ENCODE data around the gene SHISAL1.

Gene SHISAL1

GRCh38 chr22:44224166-44224565 lies 88.6 kb downstream of the SHISAL1 start:
- Histone ChIP-seq H3K4me3 (ENCODE audit: insufficient read depth, low read depth, low read length, poor library complexity, severe bottlenecking) (no peak overlapping the region), H3K4me1 (ENCODE audit: control insufficient read depth, insufficient read depth, low read length, poor library complexity, severe bottlenecking) (no peaks in the 10 kb centered on the region), H3K36me3 (ENCODE audit: control insufficient read depth, insufficient read depth, low read length) (no peaks in the 10 kb centered on the region), H3K9me3 (ENCODE audit: control insufficient read depth, low read length) (no peaks in the 10 kb centered on the region), H3K27ac (ENCODE audit: insufficient read depth, low read length, poor library complexity, severe bottlenecking) (no peak overlapping the region), H3K27me3 (replicated peaks; ENCODE audit: control insufficient read depth, insufficient read depth, low read length, poor library complexity, severe bottlenecking) (no peaks in the 10 kb centered on the region)
- no peak for DNase-seq

- no peak for DNase-seq
- no peak overlapping the region for H3K4me3 ChIP-seq (ENCODE audit: insufficient read depth, low read depth, low read length, poor library complexity, severe bottlenecking)
- no peaks in the 10 kb centered on the region for H3K36me3 ChIP-seq (ENCODE audit: control insufficient read depth, insufficient read depth, low read length)
- H3K9me3 ChIP-seq (ENCODE audit: control insufficient read depth, low read length): no peaks in the 10 kb centered on the region
- no peak overlapping the region for H3K27ac ChIP-seq (ENCODE audit: insufficient read depth, low read length, poor library complexity, severe bottlenecking)
- H3K4me1 ChIP-seq (ENCODE audit: control insufficient read depth, insufficient read depth, low read length, poor library complexity, severe bottlenecking): no peaks in the 10 kb centered on the region
- H3K27me3 ChIP-seq (replicated peaks; ENCODE audit: control insufficient read depth, insufficient read depth, low read length, poor library complexity, severe bottlenecking): no peaks in the 10 kb centered on the region
Measured at GRCh38 chr22:44221710-44222475, 90.9 kb downstream of the SHISAL1 start.

GRCh38 chr22:44220727-44221680 lies 91.7 kb downstream of the SHISAL1 start:
- Histone ChIP-seq H3K4me3 (ENCODE audit: insufficient read depth, low read depth, low read length, poor library complexity, severe bottlenecking) (no peak overlapping the region), H3K9me3 (ENCODE audit: control insufficient read depth, low read length) (no peaks in the 10 kb centered on the region), H3K27ac (ENCODE audit: insufficient read depth, low read length, poor library complexity, severe bottlenecking) (no peak overlapping the region), H3K27me3 (replicated peaks; ENCODE audit: control insufficient read depth, insufficient read depth, low read length, poor library complexity, severe bottlenecking) (no peaks in the 10 kb centered on the region), H3K36me3 (ENCODE audit: control insufficient read depth, insufficient read depth, low read length) (no peaks in the 10 kb centered on the region), H3K4me1 (ENCODE audit: control insufficient read depth, insufficient read depth, low read length, poor library complexity, severe bottlenecking) (no peaks in the 10 kb centered on the region)
- no peak for DNase-seq

- no peaks in the 10 kb centered on the region for H3K36me3 ChIP-seq (ENCODE audit: control insufficient read depth, insufficient read depth, low read length)
- DNase-seq: no peak
Measured at GRCh38 chr22:44219101-44219870, 93.5 kb downstream of the SHISAL1 start.

GRCh38 chr22:44218071-44218470 lies 94.7 kb downstream of the SHISAL1 start:
- no peaks in the 10 kb centered on the region for H3K36me3 ChIP-seq (ENCODE audit: control insufficient read depth, insufficient read depth, low read length)

More at GRCh38 chr22:44219101-44219870, 93.5 kb downstream of the SHISAL1 start:
- Histone ChIP-seq H3K4me1 (ENCODE audit: control insufficient read depth, insufficient read depth, low read length, poor library complexity, severe bottlenecking) (no peaks in the 10 kb centered on the region), H3K9me3 (ENCODE audit: control insufficient read depth, low read length) (no peaks in the 10 kb centered on the region), H3K27ac (ENCODE audit: insufficient read depth, low read length, poor library complexity, severe bottlenecking) (no peak overlapping the region), H3K27me3 (replicated peaks; ENCODE audit: control insufficient read depth, insufficient read depth, low read length, poor library complexity, severe bottlenecking) (no peaks in the 10 kb centered on the region), H3K4me3 (ENCODE audit: insufficient read depth, low read depth, low read length, poor library complexity, severe bottlenecking) (no peak overlapping the region)

GRCh38 chr22:44217346-44217745 lies 95.4 kb downstream of the SHISAL1 start:
- no peaks in the 10 kb centered on the region for H3K4me1 ChIP-seq (ENCODE audit: control insufficient read depth, insufficient read depth, low read length, poor library complexity, severe bottlenecking)
- no peaks in the 10 kb centered on the region for H3K36me3 ChIP-seq (ENCODE audit: control insufficient read depth, insufficient read depth, low read length)
- no peaks in the 10 kb centered on the region for H3K27me3 ChIP-seq (replicated peaks; ENCODE audit: control insufficient read depth, insufficient read depth, low read length, poor library complexity, severe bottlenecking)
- DNase-seq: no peak
- no peaks in the 10 kb centered on the region for H3K9me3 ChIP-seq (ENCODE audit: control insufficient read depth, low read length)
- no peak overlapping the region for H3K27ac ChIP-seq (ENCODE audit: insufficient read depth, low read length, poor library complexity, severe bottlenecking)
- H3K4me3 ChIP-seq (ENCODE audit: insufficient read depth, low read depth, low read length, poor library complexity, severe bottlenecking): no peak overlapping the region

More at GRCh38 chr22:44218071-44218470, 94.7 kb downstream of the SHISAL1 start:
- no peak overlapping the region for H3K27ac ChIP-seq (ENCODE audit: insufficient read depth, low read length, poor library complexity, severe bottlenecking)
- H3K4me1 ChIP-seq (ENCODE audit: control insufficient read depth, insufficient read depth, low read length, poor library complexity, severe bottlenecking): no peaks in the 10 kb centered on the region
- DNase-seq: no peak
- no peaks in the 10 kb centered on the region for H3K27me3 ChIP-seq (replicated peaks; ENCODE audit: control insufficient read depth, insufficient read depth, low read length, poor library complexity, severe bottlenecking)
- no peak overlapping the region for H3K4me3 ChIP-seq (ENCODE audit: insufficient read depth, low read depth, low read length, poor library complexity, severe bottlenecking)
- no peaks in the 10 kb centered on the region for H3K9me3 ChIP-seq (ENCODE audit: control insufficient read depth, low read length)

GRCh38 chr22:44215287-44215686 lies 97.5 kb downstream of the SHISAL1 start:
- no peaks in the 10 kb centered on the region for H3K36me3 ChIP-seq (ENCODE audit: control insufficient read depth, insufficient read depth, low read length)
- no peak for DNase-seq
- H3K4me3 ChIP-seq (ENCODE audit: insufficient read depth, low read depth, low read length, poor library complexity, severe bottlenecking): no peak overlapping the region
- no peak overlapping the region for H3K27ac ChIP-seq (ENCODE audit: insufficient read depth, low read length, poor library complexity, severe bottlenecking)
- no peaks in the 10 kb centered on the region for H3K9me3 ChIP-seq (ENCODE audit: control insufficient read depth, low read length)
- no peaks in the 10 kb centered on the region for H3K4me1 ChIP-seq (ENCODE audit: control insufficient read depth, insufficient read depth, low read length, poor library complexity, severe bottlenecking)
- no peaks in the 10 kb centered on the region for H3K27me3 ChIP-seq (replicated peaks; ENCODE audit: control insufficient read depth, insufficient read depth, low read length, poor library complexity, severe bottlenecking)

GRCh38 chr22:44214764-44215163 lies 98.0 kb downstream of the SHISAL1 start:
- DNase-seq: no peak
- H3K4me1 ChIP-seq (ENCODE audit: control insufficient read depth, insufficient read depth, low read length, poor library complexity, severe bottlenecking): no peaks in the 10 kb centered on the region
- no peak overlapping the region for H3K4me3 ChIP-seq (ENCODE audit: insufficient read depth, low read depth, low read length, poor library complexity, severe bottlenecking)
- H3K9me3 ChIP-seq (ENCODE audit: control insufficient read depth, low read length): no peaks in the 10 kb centered on the region
- no peak overlapping the region for H3K27ac ChIP-seq (ENCODE audit: insufficient read depth, low read length, poor library complexity, severe bottlenecking)
- H3K36me3 ChIP-seq (ENCODE audit: control insufficient read depth, insufficient read depth, low read length): no peaks in the 10 kb centered on the region
- no peaks in the 10 kb centered on the region for H3K27me3 ChIP-seq (replicated peaks; ENCODE audit: control insufficient read depth, insufficient read depth, low read length, poor library complexity, severe bottlenecking)

- no peak for DNase-seq
- Histone ChIP-seq H3K27me3 (replicated peaks; ENCODE audit: control insufficient read depth, insufficient read depth, low read length, poor library complexity, severe bottlenecking) (no peaks in the 10 kb centered on the region), H3K27ac (ENCODE audit: insufficient read depth, low read length, poor library complexity, severe bottlenecking) (no peak overlapping the region), H3K4me1 (ENCODE audit: control insufficient read depth, insufficient read depth, low read length, poor library complexity, severe bottlenecking) (no peaks in the 10 kb centered on the region), H3K36me3 (ENCODE audit: control insufficient read depth, insufficient read depth, low read length) (no peaks in the 10 kb centered on the region), H3K4me3 (ENCODE audit: insufficient read depth, low read depth, low read length, poor library complexity, severe bottlenecking) (no peak overlapping the region), H3K9me3 (ENCODE audit: control insufficient read depth, low read length) (peaks cover 3% of the 10 kb centered on the region)
Measured at GRCh38 chr22:44214187-44214586, 98.6 kb downstream of the SHISAL1 start.

Measured in effector memory CD4-positive, alpha-beta T cell (primary cell).